K562 (cell line): Measurements from ENCODE around the gene ARMC12. TPM values are rescaled to one million over a fixed set of nuclear protein-coding genes. Genes with fewer than 3 reads are reported as not detected.
A peak's percentile ranks its signal among the peaks of the same experiment; 100 is the strongest.

ENCODE experiments used
- BACH1 ChIP-seq: fragments of 200-800 bp; sonication (Bioruptor generic); IDR thresholded peaks from 2 replicates; pipeline ENCODE4 v1.6.1; 2016; ENCODE audit warnings: missing genetic modification characterization, missing compliant biosample characterization
- CEBPZ ChIP-seq: fragments of 150-350 bp; IDR thresholded peaks from 2 replicates; pipeline ENCODE4 v1.6.1; 2014; ENCODE audit warnings: low read depth, mild to moderate bottlenecking, low read length, borderline replicate concordance
- FOXJ2 ChIP-seq: fragments of 200-800 bp; sonication (Bioruptor generic); IDR thresholded peaks from 2 replicates; pipeline ENCODE4 v1.6.1; 2016; ENCODE audit warnings: missing genetic modification characterization, missing compliant biosample characterization
- FOXK2 ChIP-seq, 2 experiments: fragments of 450-650 bp; IDR thresholded peaks in 1 of 2; conservative IDR thresholded peaks in 1 of 2; 2 replicates each; pipeline ENCODE4 v1.6.1; 2016; ENCODE audit warnings: low read depth in 2 of 2, mild to moderate bottlenecking in 1 of 2
- GTF2A2 ChIP-seq: IDR thresholded peaks from 2 replicates; pipeline ENCODE4 v1.6.1; 2016; ENCODE audit warnings: mild to moderate bottlenecking, missing genetic modification characterization, missing compliant biosample characterization
- HDAC2 ChIP-seq: fragments of 450-650 bp; IDR thresholded peaks from 2 replicates; pipeline ENCODE4 v1.6.1; 2016; ENCODE audit warnings: mild to moderate bottlenecking
- PREB ChIP-seq: sonication (generic); formaldehyde crosslinking; IDR thresholded peaks from 2 replicates; pipeline ENCODE4 v1.8.1; 2023; ENCODE audit warnings: mild to moderate bottlenecking, missing genetic modification reagents
- SMAD3 ChIP-seq: fragments of 450-650 bp; formaldehyde crosslinking; conservative IDR thresholded peaks from 2 replicates; pipeline ENCODE4 v1.4.0; 2020; ENCODE audit warnings: mild to moderate bottlenecking
- SMAD4 ChIP-seq: fragments of 250-450 bp; sonication (Bioruptor Pico); conservative IDR thresholded peaks from 2 replicates; pipeline ENCODE4 v1.8.0; 2021; ENCODE audit warnings: inconsistent platforms, mild to moderate bottlenecking, moderate library complexity
- STAG1 ChIP-seq: sonication (generic); formaldehyde crosslinking; IDR thresholded peaks from 2 replicates; pipeline ENCODE4 v1.5.0; 2020; ENCODE audit warnings: missing genetic modification reagents, borderline replicate concordance
- ZNF263 ChIP-seq: sonication (generic); formaldehyde crosslinking; IDR thresholded peaks from 2 replicates; pipeline ENCODE4 v1.8.0; 2022; ENCODE audit warnings: mild to moderate bottlenecking, missing genetic modification reagents, borderline replicate concordance
- ZNF408 ChIP-seq: fragments of 250-450 bp; sonication (Bioruptor Pico); IDR thresholded peaks from 2 replicates; pipeline ENCODE4 v1.4.0; 2020; ENCODE audit warnings: low read depth, mild to moderate bottlenecking, moderate library complexity
- ZNF655 ChIP-seq: fragments of 250-450 bp; sonication (Bioruptor Pico); IDR thresholded peaks from 2 replicates; pipeline ENCODE4 v1.5.0; 2021
- polyA plus RNA-seq, 8 experiments: library from polyadenylated mRNA; depleted of rRNA in 4 of 8; stranded (reverse) in 5 of 8; unstranded in 3 of 8; fragments of >200 nt; fragmentation: Nextera tagmentation in 2 of 8; fragmentation: Illumina TruSeq in 1 of 8; extraction: Ambion mirVana in 2 of 8; extraction: Trizol in 1 of 8; gene quantifications; 2 replicates each; pipeline versions ENCODE4 v1.2.1 to v1.2.3, GENCODE V29; 2011 to 2014; ENCODE audit warnings: inconsistent platforms in 1 of 8, missing spikeins in 1 of 8
- total RNA-seq, 7 experiments: library from RNA; depleted of rRNA in 6 of 7; stranded (reverse); fragments of >200 nt in 6 of 7; fragmentation: Illumina TruSeq in 2 of 7; extraction: Trizol in 2 of 7; gene quantifications; 2 replicates each; pipeline versions ENCODE4 v1.2.1 to v1.2.3, GENCODE V29; 2011 to 2021; ENCODE audit warnings: low replicate concordance in 1 of 7
- TF ChIP-seq, protein P1 (sequence below), 2 experiments: fragments of 450-650 bp in 1 of 2; IDR thresholded peaks; 2 replicates each; pipeline ENCODE4 v1.6.1; 2011 to 2017; ENCODE audit warnings: low read depth in 2 of 2, antibody characterized with exemption in 1 of 2, borderline replicate concordance in 1 of 2, low read length in 1 of 2, mild to moderate bottlenecking in 1 of 2, mixed read lengths in 1 of 2; ENCODE audit not compliant: control insufficient read depth in 1 of 2
- TF ChIP-seq, protein P2 (sequence below): fragments of 450-650 bp; IDR thresholded peaks from 2 replicates; pipeline ENCODE4 v1.6.1; 2014; ENCODE audit warnings: low read depth, mild to moderate bottlenecking, moderate library complexity, borderline replicate concordance

The ARMC12 gene
- total and polyA plus RNA-seq, 9 of the 15 experiments (the other 6 are each of a cell fraction or from before 2014, with no cell fraction given) = 0.09 to 0.58 (median 0.31) TPM; not detected in 3

- TF ChIP-seq, protein P1, sequence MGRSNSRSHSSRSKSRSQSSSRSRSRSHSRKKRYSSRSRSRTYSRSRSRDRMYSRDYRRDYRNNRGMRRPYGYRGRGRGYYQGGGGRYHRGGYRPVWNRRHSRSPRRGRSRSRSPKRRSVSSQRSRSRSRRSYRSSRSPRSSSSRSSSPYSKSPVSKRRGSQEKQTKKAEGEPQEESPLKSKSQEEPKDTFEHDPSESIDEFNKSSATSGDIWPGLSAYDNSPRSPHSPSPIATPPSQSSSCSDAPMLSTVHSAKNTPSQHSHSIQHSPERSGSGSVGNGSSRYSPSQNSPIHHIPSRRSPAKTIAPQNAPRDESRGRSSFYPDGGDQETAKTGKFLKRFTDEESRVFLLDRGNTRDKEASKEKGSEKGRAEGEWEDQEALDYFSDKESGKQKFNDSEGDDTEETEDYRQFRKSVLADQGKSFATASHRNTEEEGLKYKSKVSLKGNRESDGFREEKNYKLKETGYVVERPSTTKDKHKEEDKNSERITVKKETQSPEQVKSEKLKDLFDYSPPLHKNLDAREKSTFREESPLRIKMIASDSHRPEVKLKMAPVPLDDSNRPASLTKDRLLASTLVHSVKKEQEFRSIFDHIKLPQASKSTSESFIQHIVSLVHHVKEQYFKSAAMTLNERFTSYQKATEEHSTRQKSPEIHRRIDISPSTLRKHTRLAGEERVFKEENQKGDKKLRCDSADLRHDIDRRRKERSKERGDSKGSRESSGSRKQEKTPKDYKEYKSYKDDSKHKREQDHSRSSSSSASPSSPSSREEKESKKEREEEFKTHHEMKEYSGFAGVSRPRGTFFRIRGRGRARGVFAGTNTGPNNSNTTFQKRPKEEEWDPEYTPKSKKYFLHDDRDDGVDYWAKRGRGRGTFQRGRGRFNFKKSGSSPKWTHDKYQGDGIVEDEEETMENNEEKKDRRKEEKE (IDR thresholded peaks at IDR 0.05; ENCODE audit: borderline replicate concordance in 1 of 2, control insufficient read depth in 1 of 2, low read depth in 2 of 2, low read length in 1 of 2) = 0 out of 4 replicates have a peak, but pooled peaks of 1 of the 2 experiments have one; percentile 17
- no peak for TF ChIP-seq FOXJ2
- no peak for TF ChIP-seq CEBPZ
- TF ChIP-seq GTF2A2 (tag) = no peak
- TF ChIP-seq, protein P2, sequence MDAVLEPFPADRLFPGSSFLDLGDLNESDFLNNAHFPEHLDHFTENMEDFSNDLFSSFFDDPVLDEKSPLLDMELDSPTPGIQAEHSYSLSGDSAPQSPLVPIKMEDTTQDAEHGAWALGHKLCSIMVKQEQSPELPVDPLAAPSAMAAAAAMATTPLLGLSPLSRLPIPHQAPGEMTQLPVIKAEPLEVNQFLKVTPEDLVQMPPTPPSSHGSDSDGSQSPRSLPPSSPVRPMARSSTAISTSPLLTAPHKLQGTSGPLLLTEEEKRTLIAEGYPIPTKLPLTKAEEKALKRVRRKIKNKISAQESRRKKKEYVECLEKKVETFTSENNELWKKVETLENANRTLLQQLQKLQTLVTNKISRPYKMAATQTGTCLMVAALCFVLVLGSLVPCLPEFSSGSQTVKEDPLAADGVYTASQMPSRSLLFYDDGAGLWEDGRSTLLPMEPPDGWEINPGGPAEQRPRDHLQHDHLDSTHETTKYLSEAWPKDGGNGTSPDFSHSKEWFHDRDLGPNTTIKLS = peak; percentile 95
- TF ChIP-seq SMAD3 (CRISPR knock-in tag) = 0 out of 2 replicates have a peak, but pooled peaks have one; percentile 9
- TF ChIP-seq STAG1 = no peak
- TF ChIP-seq ZNF408 = no peak
- peak in 1 of 2 experiments; percentile 40; a peak in 2 of 4 replicates for TF ChIP-seq FOXK2 (conservative IDR thresholded peaks at IDR 0.05 in 1 of 2, IDR thresholded peaks at IDR 0.05 in 1 of 2; ENCODE audit: low read depth in 2 of 2)
- TF ChIP-seq SMAD4 = peak; percentile 64
- peak; percentile 100 for TF ChIP-seq BACH1
- TF ChIP-seq PREB = no peak
- TF ChIP-seq HDAC2 = peak; percentile 67
- TF ChIP-seq ZNF655 (CRISPR knock-in tag) = no peak
- peak; percentile 64; the same call in 1 of the 2 replicates for TF ChIP-seq ZNF263 (CRISPR knock-in tag)
Measured at GRCh38 chr6:35727935-35728682, 8.7 kb upstream of the ARMC12 start (continued).
